Non-pigmented ciliary epithelial cell (primary cell): ENCODE results near the gene IL31.
"Not testable (repeated sequence)": the region's sequence is repeated elsewhere in the genome, so short reads cannot be mapped to it uniquely, and the experiment has no call there.

Source experiments
- DNase-seq: peaks from one replicate; pipeline ENCODE4 v3.0.0-alpha.2; 2010; ENCODE audit warnings: low read depth

IL31 gene

DNA sequence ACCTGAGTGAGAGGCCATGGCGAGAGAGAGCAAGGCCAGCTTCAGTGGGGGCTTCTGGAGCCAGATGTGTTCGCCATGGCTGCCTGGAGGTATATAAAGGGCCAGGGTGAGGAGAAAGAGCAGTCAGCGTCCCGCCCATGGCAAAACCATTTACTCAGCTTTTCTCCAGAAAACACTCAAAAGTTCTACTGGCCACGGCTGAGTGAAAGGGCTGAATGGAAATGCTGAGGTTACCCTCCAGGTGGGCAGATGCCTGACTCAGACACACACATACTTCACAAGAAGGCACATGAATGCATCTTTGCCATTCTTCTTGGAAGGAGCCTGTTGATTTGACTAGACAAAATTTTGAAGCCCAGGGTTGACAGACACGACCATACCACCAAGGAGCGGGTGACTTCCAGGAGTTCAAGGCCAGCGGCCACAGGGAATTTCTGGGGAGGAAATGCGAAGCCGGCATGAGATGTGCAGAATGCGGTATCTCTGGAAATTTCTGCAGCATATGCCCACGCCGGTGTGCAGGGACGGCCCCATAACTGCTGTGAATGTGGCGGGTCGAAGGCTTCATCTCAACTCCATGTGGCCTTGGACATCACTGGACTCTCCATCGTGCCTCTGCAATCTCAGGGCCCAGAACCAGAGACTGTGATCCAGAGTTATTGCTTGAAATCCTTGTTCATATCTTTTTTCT lies at the start of gene IL31:
TSS of gene IL31 (minus strand) at position 67 of the 691 bp plus-strand sequence. CDS start at position 18, 49 bp downstream.
- no peak for DNase-seq

DNA sequence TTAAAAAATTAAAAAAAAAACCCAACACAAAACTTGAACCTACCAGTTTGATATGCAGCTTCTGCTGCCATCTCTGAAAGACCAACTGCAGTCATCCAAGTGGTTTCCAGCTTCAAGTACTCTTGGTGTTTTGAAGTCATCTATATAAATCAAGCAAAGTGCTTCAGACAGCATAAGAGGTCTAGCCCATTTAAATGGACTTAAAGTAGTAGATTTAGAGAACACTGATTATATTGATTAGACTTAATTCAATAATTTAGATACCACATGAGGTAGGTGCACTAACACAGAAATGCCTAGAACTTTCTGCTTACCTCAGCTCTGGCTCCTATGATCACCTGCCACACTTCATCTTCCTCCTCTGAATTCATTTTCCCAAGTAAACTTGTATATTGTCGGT lies 42.4 kb upstream of the IL31 start:
- no peak for DNase-seq

DNA sequence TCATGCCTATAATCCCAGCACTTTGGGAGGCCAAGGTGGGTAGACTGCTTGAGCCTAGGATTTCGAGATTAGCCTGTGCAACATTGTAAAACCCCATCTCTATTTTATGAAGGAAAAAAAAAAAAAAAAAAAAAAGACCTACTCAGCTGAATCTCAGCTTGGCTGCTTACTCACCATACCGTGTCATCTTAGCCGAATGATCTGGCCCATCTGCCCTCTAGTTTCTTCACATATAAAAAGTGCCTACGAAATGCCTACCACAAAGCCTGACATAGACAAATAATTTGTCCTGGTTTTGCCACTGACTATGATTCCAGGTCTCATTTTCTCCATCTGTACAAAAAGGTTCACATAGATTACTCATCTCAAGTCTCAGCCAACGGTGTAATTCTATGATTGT lies 41.8 kb upstream of the IL31 start:
- no peak for DNase-seq

DNA sequence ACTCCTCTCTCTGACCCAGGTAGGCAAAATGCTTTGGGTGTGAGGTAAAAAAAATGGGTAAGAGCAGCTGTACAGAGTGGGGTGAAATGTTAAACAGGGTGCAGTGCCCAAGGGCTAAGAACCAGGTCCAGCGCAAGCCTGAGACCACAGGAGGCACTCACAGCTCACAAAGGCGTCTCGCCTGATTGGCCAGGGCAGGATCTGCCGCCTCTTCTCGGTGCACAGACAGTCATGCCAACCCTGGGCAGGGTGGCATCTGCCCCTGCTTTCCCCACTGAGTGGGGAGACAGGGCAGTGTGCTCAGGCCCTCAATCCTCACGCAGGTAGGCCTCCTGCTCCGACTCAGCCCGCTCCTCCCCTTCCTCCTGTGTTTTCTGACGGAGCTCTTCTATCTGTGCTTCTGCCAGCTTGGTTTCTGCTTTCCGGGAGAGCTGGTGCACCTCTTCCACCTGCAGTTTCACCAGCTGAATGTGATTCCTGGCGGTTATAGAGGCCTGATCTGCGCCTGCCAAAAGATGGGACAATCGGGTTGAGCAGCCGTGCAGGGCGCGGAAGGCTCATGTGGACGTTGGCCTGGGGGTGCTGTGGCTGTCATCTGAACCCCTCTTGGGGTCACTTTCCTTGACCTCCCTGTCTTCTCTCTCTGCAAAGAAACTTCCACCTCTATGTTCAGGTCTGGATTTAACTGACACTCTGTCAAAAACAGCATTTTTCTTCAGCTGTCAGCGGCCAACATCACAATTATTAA lies 34.2 kb upstream of the IL31 start:
- no peak for DNase-seq

DNA sequence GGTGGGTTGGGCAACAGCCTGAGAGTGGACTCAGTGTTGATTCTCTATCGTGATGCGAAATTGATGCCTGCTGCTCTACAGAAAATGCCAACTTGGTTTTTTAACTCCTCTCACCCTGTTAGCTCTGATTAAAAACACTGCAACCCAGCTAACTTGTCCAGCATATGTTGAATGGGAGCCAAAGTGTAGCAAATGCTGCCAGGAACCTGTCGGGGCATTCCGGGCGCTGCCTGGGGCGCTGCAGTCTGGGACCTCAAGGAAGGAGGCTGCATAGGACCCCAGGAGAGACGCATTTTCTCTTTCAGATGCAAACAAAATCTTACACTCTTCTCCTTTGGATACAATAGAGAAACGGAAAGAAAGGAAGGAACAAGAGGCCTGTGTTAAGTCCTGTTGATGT lies 33.4 kb upstream of the IL31 start:
- no peak for DNase-seq

DNA sequence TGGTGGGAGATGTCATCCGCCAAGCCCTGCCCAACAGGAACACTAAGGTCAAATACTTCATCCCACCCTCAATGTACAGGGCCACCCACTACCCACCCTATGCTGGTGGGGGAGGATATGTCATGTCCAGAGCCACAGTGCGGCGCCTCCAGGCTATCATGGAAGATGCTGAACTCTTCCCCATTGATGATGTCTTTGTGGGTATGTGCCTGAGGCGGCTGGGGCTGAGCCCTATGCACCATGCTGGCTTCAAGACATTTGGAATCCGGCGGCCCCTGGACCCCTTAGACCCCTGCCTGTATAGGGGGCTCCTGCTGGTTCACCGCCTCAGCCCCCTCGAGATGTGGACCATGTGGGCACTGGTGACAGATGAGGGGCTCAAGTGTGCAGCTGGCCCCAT lies 33.0 kb upstream of the IL31 start:
- DNase-seq, result no peak

DNA sequence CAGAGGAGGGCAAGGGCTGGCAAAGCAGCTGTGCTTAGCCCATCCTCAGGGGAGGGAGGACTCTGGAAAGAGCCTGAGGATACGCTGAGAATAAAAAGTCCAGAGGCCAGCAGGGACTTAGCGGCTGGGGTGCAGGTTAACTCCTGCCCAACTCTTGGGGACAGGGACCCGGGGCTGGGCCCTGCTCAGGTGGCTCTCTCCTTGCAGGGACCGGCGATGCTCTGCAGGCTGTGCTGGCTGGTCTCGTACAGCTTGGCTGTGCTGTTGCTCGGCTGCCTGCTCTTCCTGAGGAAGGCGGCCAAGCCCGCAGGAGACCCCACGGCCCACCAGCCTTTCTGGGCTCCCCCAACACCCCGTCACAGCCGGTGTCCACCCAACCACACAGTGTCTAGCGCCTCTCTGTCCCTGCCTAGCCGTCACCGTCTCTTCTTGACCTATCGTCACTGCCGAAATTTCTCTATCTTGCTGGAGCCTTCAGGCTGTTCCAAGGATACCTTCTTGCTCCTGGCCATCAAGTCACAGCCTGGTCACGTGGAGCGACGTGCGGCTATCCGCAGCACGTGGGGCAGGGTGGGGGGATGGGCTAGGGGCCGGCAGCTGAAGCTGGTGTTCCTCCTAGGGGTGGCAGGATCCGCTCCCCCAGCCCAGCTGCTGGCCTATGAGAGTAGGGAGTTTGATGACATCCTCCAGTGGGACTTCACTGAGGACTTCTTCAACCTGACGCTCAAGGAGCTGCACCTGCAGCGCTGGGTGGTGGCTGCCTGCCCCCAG lies 32.3 kb upstream of the IL31 start:
- DNase-seq, result no peak

DNA sequence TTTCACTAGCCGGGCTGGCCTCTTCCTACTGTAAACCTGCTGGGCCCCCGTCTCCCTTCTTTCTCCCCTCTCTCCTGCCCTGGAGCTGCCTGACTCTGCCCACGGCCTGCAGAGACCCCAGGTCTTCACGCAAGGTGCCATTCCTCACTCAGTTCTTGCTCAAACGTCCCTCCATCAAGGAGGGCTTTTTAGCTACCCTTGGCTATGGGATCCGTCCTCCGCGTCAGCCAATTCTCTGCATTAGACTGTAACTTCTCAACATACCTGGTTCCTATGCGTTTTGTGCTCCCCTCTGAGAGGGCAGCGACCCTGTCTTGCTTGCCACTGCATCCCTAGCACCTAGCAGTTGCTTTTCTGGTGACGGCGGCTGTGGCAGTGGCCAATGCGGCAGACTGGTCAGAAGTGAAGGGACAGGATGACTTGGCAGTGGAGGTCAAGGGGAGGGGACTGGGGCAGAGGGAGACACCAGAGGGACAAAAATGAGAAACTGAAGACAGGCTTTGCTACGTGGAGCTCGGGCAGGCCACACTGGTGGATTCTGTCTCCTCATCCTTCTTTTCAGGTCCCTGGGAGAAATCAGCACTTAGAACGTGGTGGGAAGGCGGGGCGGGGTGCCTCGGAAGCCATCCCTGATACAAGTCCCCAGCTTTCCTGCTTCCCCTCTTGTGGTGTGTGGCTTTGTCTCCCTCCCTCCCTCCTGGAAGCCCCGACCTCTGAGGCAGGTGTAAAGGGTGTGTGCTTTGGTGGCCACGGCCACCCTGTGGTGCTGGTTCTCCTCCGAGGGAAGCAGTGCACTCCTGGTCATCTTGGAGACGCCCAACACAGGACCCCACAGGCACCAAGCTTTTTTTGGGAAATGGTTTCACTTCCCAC lies 31.3 kb upstream of the IL31 start:
- DNase-seq, result no peak

DNA sequence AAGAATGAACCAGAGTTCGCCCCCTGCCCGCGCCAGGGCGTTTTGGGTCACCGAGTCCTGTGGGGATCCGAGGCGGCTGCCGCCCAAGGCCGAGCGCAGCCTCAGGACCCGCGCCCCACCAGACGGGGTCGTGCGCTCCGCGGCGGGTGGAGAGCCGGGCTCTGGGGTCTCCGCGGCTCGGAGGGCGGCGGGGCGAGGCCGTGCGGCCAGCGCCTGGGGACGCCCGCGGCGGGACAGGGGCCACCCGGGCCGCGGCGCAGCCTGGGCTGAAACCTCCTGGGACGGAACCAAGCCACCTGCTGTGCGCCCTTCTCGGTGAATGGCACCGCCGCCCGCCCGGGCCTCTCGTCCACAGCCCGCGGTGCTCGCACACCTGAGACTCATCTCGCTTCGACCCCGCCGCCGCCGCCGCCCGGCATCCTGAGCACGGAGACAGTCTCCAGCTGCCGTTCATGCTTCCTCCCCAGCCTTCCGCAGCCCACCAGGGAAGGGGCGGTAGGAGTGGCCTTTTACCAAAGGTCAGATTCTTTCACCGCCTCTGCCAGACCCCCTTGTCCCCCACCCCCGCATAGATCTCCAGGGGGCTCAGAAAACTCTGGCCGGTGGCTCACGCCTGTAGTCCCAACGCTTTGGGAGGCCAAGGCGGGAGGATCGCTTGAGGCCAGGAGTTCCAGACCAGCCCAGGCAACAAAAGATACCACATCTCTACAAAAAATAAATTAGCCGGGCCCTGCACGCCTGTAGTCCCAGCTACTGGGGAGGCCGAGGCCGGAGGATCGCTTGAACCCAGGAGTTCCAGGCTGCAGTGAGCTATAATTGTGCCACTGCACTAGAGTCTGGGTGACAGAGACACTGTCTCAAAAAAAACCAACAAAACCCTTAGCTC lies 30.4 kb upstream of the IL31 start:
- no peak for DNase-seq

DNA sequence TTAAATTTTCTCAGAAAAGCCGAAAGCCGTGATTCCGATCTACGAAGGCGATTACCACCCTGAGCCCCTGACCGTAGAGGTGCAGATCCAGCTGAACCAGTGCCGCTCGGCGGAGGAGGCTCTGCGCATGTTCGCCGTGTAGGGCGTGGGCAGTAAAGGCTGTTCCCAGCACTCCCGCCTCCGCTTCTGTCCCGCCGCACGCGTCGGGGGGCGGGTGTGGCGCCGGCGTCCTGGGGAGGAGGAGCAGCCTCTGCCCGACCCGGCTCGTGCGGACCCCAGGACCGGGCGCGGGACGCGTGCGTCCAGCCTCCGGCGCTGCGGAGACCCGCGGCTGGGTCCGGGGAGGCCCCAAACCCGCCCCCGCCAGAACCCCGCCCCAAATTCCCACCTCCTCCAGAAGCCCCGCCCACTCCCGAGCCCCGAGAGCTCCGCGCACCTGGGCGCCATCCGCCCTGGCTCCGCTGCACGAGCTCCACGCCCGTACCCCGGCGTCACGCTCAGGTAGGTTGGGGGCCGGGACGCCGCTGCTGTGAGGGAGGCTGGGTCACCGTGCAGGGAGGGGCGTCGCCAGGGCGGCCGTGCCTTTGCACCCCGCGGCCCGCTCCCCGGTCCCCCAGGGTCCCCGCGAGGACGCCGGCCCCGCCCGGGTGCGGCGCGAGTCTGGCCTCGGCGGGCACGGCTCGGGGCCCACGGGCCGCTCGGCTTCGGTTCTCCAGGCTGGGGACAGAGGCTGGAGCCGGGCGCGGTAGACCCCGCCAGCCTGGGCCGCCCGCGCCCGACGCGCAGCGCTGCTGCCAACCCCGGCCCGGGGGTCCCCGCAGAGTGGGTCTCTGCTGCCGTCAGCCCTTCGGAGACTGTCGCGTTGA lies 29.5 kb upstream of the IL31 start, which contains the start of gene B3GNT4:
TSS of gene B3GNT4 (plus strand) at position 409 of the 866 bp plus-strand sequence. CDS start 910 bp downstream, outside the sequence.
- no peak for DNase-seq

DNA sequence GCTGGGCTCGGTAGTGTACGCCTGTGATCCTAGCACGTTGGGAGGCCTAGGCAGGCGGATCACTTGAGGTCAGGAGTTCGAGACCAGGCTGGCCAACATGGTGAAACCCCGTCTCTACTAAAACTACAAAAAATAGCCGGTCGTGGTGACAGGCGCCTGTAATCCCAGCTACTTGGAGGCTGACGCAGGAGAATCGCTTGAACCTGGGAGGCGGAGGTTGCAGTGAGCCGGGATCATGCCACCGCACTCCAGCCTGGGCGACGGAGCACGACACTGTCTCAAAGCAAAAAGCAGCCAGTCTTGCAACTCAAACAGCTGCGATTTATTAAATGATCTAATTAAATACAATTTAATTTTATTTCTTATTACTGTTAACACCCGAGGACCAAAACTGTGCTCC lies 28.8 kb upstream of the IL31 start:
- not testable (repeated sequence) for DNase-seq

DNA sequence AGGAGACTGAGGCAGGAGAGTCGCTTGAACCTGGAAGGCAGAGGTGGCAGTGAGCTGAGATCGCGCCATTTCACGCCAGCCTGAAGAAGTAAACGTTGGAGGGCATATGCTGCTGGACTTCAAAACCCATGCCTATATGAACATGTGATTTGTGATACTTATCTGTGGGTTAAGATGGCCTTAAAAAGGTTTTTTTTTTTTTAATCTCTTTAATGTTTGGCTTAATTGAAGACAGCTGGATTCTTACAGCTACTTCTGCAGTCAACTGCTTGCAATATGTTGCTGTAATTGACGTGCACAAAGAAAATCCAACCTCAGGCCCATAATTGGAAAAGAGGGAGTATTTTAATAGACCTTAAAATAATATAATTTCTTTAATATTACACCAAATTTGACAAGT lies 28.0 kb upstream of the IL31 start:
- DNase-seq, result no peak

DNA sequence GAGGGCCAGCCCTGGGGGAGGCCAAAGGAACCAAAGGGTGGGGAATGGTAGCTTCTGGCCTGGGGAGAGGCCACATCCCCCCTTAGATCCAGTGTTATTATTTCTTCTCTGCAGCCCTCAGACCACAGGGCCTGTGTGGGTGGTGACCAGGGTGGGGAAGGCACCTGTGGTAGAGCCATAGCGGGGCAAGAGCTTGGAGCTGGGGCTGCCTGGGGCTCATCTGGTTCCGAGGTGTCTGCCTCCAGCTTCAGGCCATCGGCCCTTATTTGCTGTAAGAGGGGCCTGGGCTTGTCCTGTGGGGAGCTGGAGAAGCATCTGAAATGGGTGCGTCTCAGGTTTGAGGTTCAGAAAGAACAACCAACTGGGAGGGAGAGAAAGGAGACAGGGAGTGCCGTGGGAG lies 27.4 kb upstream of the IL31 start:
- DNase-seq, result no peak

DNA sequence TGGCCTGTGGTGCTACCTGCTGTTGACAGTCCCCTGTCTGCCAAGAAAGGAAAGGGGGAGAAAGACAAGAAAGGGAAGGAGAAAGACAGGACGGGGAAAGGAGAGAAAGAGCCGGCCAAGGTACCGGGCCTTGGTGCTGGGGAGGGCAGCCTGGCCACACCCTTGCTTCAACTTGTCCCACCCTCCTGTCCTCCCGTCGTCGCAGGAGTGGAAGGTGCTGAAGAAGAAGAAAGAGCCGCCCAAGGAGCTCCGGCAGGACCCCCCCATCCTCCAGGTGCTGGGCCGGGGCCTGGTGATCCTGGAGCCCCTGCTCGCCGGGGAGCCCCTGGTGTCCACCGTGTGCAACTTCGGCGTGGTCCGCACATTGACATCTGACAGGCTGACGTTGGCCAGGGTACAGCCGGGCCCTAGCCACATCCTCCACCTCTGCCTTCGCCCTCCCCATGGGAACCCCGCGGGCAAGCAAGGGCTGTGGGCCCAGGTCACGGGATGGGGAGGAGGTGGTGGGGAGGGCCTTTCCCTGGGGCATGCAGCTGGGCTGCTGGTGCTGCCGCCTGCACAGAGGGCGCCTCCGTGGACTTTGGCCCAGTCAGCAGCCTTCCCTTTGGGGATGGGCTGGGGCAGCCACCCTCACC lies 26.6 kb upstream of the IL31 start:
- DNase-seq, result no peak

DNA sequence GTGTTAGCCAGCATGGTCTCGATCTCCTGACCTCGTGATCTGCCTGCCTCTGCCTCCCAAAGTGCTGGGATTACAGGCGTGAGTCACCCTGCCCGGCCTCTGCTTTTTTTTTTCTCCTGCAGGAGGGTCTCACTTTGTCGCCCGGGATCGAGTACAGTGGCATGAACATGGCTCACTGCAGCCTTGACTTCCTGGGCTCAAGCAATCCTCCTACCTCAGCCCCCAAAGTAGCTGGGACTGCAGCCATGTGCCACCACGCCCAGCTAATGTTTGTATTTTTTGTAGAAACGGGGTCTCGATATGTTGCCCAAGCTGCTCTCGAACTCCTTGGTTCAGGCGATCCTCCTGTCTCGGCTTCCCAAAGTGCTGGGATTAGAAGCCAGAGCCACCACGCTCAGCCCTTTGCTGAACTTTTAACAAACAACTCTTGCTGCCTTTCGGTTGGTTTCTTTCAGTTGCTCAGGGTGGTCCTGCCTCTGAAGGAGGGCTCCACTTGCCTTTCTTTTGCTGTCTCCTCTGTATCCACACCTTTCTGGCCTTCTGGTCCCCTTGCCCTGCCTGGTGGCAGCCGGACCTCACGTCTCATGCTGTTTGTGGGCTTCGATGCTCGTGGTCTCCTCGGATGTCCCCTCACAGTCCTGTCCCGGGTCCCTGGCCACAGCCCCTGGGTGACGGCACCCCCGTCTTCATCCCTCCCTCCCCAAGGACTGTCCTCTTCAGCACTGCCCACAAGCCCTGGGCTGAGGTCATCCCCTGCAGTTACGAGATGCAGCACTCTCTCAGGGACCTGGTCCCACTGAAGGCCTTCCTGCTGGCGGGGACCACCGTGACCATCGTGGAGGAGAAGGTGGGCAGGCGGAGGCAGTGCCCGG lies 25.7 kb upstream of the IL31 start:
- no peak for DNase-seq

DNA sequence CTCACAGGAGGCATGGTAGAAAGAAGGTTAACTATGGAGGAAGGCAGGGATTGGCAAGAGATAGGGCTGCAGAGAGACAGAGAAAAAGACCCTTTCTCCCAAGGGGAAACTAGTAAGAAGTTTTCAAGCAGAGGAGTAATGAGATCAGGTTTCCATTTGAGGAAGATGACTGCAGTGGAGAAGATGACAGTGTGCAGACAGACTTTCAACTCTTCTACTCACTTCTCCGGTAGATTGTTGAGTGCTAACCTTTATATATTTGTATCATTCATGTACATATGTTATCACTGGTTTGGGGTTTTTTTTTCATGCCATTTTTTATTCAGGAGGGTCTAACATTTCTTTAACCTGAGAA lies 23.6 kb upstream of the IL31 start:
- DNase-seq, result no peak

DNA sequence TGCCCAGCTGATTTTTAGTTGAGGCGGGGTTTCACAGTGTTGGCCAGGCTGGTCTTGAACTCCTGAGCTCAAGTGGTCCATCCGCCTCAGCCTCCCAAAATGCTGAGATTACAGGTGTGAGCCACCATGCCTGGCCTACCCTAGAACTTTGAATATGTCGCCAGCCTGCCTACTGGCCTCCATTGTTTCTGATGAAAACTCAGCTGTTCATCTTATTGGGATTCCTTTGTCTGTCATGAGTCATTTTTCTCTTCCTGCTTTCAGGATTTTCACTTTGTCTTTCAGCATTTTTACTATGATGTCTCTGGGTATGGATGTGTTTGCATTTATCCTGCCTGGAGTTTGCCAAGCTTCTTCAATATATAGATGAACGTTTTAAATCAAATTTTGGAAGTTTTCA lies 21.4 kb upstream of the IL31 start:
- DNase-seq, result no peak

DNA sequence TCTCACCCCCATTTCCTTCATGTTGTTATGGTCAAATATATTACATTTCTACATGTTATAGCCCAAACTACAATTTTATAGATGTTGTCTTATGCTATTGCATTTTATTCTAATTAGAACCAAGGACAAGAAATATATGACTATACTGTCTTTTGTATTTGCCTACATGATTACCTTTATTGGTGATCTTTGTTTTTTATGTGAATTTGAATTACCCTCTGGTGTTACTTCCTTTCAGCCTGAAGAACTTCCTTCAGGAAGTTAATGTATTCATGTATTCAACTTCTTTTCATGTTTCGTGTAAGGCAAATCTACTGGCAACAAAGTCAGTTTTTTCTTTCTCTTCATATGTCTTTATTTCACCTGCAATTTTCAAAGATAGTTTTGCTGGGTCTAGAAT lies 20.8 kb upstream of the IL31 start:
- no peak for DNase-seq

DNA sequence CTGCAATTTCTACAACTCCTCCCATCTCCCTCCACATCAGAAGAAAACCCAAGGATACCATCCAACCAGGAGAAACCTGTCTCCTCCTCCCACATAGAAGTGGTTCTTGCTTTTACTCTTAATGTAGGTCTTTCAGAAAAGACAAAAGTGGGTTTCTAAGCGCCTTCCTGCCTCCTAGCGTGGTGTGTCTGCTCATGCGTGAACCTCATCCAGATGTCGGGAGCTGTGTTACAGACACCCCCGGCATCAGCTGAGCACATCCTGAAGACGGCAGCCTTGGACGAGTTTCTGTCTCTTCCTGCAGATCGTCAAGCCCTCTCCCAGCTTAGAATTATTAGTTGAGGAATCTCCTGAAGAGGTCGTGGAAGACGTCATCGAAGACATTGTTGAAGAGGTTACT lies 18.4 kb upstream of the IL31 start:
- DNase-seq, result no peak
